ENCODE results near the gene CNOT6.

The CNOT6 gene

DNA sequence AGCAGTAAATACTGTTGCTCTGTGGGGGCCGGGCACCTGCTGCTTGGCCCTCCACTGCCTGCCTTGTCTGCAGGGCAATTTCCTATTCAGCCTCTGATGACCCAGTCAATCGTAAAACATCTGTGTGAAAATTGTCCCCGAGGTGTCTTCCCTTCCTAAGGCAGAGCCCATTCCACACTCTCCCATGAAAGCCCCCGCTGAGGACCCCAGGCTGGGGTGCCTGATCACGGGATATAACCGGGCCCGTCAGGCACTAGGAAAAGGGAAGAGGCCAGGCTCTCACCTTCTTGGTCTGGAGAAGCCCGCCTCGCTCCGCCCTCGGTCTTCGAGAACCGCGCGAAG is 124.3 kb downstream of the CNOT6 start:
- no peaks in the 10 kb centered on the region for H3K36me3 ChIP-seq (ENCODE audit: insufficient read depth, low read length)

DNA sequence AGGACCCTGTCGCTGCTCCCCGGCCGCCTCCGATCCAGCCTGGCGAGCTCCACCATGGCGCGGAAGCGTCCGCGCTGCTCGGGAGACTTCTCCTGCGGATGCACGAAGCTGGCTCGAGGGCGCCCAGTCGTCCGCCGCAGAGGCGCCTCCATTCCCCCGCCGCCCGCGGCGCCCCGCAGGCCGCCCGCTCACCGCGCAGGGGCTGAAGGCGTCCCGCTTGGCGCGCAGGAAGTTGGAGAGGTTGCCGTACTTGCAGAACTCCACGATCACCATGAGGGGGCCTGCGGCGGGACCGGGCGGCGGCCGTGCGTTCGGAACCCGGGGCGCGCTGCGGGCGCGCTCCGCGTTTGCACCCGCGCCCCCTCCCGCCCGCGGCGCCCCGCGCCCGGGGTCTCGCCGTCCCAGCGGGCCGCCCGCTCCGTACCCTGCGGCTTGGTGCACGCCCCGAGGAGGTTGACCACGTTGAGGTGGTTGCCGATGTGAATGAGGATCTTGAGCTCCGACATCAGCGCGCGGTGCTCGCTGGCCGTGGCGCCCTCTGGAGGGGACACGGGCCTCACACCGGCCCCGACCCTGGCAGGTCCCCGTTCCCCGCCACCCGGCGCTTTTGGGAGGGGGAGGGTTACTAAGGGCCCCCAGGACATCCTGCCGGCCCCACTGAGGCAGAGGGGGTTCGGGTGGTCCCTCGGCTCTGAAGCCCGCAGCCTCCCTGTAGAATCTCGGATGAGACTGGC is 124.8 kb downstream of the CNOT6 start:
- no peak overlapping the region for H3K27ac ChIP-seq (ENCODE audit: low read depth, low read length)
- H3K9me3 ChIP-seq (ENCODE audit: low read length), result no peaks in the 10 kb centered on the region
- H3K4me1 ChIP-seq (ENCODE audit: insufficient read depth, low read length), result no peaks in the 10 kb centered on the region
- no peak overlapping the region for H3K4me3 ChIP-seq (ENCODE audit: low read depth in 1 of 2, low read length in 2 of 2)
- no peak overlapping the region for H3K9ac ChIP-seq (ENCODE audit: low read length)
- no peaks in the 10 kb centered on the region for H3K36me3 ChIP-seq (ENCODE audit: insufficient read depth, low read length)
- peaks cover 0 to 7% of the 10 kb centered on the region in 2 donors for H3K27me3 ChIP-seq (ENCODE audit: control insufficient read depth in 1 of 2, insufficient read depth in 2 of 2, low read length in 2 of 2)

More for the DNA sequence above, 124.3 kb downstream of the CNOT6 start:
- no peak overlapping the region for H3K4me3 ChIP-seq (ENCODE audit: low read depth in 1 of 2, low read length in 2 of 2)
- H3K27ac ChIP-seq (ENCODE audit: low read depth, low read length), result no peak overlapping the region
- peaks cover 0 to 7% of the 10 kb centered on the region in 2 donors for H3K27me3 ChIP-seq (ENCODE audit: control insufficient read depth in 1 of 2, insufficient read depth in 2 of 2, low read length in 2 of 2)
- no peaks in the 10 kb centered on the region for H3K4me1 ChIP-seq (ENCODE audit: insufficient read depth, low read length)
- H3K9ac ChIP-seq (ENCODE audit: low read length), result no peak overlapping the region
- H3K9me3 ChIP-seq (ENCODE audit: low read length), result no peaks in the 10 kb centered on the region

- Histone ChIP-seq H3K9ac (ENCODE audit: low read length) (no peak overlapping the region), H3K4me3 (ENCODE audit: low read depth in 1 of 2, low read length in 2 of 2) (no peak overlapping the region), H3K4me1 (ENCODE audit: insufficient read depth, low read length) (no peaks in the 10 kb centered on the region), H3K36me3 (ENCODE audit: insufficient read depth, low read length) (no peaks in the 10 kb centered on the region), H3K9me3 (ENCODE audit: low read length) (no peaks in the 10 kb centered on the region), H3K27ac (ENCODE audit: low read depth, low read length) (no peak overlapping the region), H3K27me3 (ENCODE audit: control insufficient read depth in 1 of 2, insufficient read depth in 2 of 2, low read length in 2 of 2) (peaks cover 0 to 7% of the 10 kb centered on the region in 2 donors)
Observed at GRCh38 chr5:180619563-180619915, 125.4 kb downstream of the CNOT6 start.

DNA sequence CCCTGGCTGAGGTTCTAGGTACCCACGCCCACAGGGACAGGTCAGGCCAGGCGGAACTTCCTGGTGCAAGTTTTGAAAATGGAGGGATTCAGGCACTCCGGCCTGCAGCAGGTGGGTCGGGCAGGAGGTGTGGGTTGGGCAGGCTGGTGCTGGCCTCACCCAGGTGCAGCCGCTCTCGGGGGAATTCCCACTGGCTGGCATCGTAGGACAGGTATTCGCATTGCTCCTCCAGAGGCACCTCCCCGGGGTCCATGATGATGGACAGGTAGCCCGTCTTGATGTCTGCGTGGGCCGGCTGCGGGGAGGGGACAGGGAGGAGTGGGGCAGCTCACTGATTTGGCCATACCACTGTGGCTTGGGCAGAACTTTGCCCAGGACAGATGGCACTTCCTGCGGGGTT is 125.8 kb downstream of the CNOT6 start:
- H3K4me3 ChIP-seq (ENCODE audit: low read depth in 1 of 2, low read length in 2 of 2), result no peak overlapping the region
- no peaks in the 10 kb centered on the region for H3K4me1 ChIP-seq (ENCODE audit: insufficient read depth, low read length)
- H3K36me3 ChIP-seq (ENCODE audit: insufficient read depth, low read length), result no peaks in the 10 kb centered on the region
- no peak overlapping the region for H3K9ac ChIP-seq (ENCODE audit: low read length)
- H3K9me3 ChIP-seq (ENCODE audit: low read length), result no peaks in the 10 kb centered on the region
- H3K27ac ChIP-seq (ENCODE audit: low read depth, low read length), result no peak overlapping the region
- peaks cover 0 to 7% of the 10 kb centered on the region in 2 donors for H3K27me3 ChIP-seq (ENCODE audit: control insufficient read depth in 1 of 2, insufficient read depth in 2 of 2, low read length in 2 of 2)

DNA sequence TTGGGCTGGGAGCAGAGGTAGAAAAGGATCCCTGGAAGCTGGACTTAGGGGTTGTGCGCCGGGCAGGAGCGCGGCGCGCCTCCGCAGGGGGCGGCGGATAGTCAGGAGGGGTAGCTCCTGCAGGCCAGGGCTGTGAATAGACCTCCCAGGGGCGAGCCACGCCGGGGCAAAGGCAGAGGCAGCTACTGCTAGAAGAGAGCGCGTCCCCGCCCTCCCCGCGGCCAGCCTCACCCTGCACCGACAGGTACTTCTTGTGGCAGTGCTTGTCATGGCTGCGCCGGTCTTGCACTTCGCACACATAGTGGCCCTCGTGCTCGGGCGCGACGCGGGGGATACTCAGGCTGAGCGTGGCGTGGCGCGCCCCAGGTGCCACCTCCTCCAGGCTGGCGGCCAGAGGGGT is 127.1 kb downstream of the CNOT6 start:
- H3K9ac ChIP-seq (ENCODE audit: low read length), result no peak overlapping the region
- no peaks in the 10 kb centered on the region for H3K36me3 ChIP-seq (ENCODE audit: insufficient read depth, low read length)
- H3K9me3 ChIP-seq (ENCODE audit: low read length), result no peaks in the 10 kb centered on the region
- H3K4me3 ChIP-seq (ENCODE audit: low read depth in 1 of 2, low read length in 2 of 2), result no peak overlapping the region
- H3K27me3 ChIP-seq (ENCODE audit: control insufficient read depth in 1 of 2, insufficient read depth in 2 of 2, low read length in 2 of 2), result peaks cover 0 to 7% of the 10 kb centered on the region in 2 donors
- no peak overlapping the region for H3K27ac ChIP-seq (ENCODE audit: low read depth, low read length)
- no peaks in the 10 kb centered on the region for H3K4me1 ChIP-seq (ENCODE audit: insufficient read depth, low read length)

GRCh38 chr5:180622910-180623309 is 128.7 kb downstream of the CNOT6 start:
- H3K4me3 ChIP-seq (ENCODE audit: low read depth in 1 of 2, low read length in 2 of 2), result no peak overlapping the region
- H3K27ac ChIP-seq (ENCODE audit: low read depth, low read length), result no peak overlapping the region
- no peaks in the 10 kb centered on the region for H3K9me3 ChIP-seq (ENCODE audit: low read length)
- H3K4me1 ChIP-seq (ENCODE audit: insufficient read depth, low read length), result no peaks in the 10 kb centered on the region
- H3K9ac ChIP-seq (ENCODE audit: low read length), result no peak overlapping the region
- no peaks in the 10 kb centered on the region for H3K36me3 ChIP-seq (ENCODE audit: insufficient read depth, low read length)
- peaks cover 0 to 7% of the 10 kb centered on the region in 2 donors for H3K27me3 ChIP-seq (ENCODE audit: control insufficient read depth in 1 of 2, insufficient read depth in 2 of 2, low read length in 2 of 2)

GRCh38 chr5:180623411-180623834 is 129.2 kb downstream of the CNOT6 start:
- no peak overlapping the region for H3K4me3 ChIP-seq (ENCODE audit: low read depth in 1 of 2, low read length in 2 of 2)

DNA sequence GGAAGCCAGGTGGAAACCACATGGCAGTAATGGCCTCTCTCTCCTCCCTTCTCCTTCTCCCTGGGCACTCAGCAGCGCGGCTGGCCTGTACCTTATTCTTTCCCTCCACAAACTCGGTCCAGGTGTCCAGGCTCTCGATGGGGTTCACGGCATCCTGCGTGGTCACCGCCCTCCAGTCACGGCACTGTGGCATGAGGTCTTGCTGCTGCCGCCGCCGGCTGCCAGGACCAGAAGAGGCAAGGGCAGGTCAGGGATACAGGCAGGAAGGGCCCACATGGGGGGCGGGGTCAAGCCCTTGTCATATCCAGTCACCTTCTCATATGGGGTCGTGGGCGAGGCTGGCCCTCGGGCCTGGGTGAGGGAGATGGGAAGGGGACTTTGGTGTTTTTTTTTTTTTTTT is 129.7 kb downstream of the CNOT6 start:
- Histone ChIP-seq H3K9me3 (ENCODE audit: low read length) (no peaks in the 10 kb centered on the region), H3K4me1 (ENCODE audit: insufficient read depth, low read length) (no peaks in the 10 kb centered on the region), H3K36me3 (ENCODE audit: insufficient read depth, low read length) (no peaks in the 10 kb centered on the region), H3K27me3 (ENCODE audit: control insufficient read depth in 1 of 2, insufficient read depth in 2 of 2, low read length in 2 of 2) (peaks cover 0 to 7% of the 10 kb centered on the region in 2 donors), H3K4me3 (ENCODE audit: low read depth in 1 of 2, low read length in 2 of 2) (no peak overlapping the region), H3K27ac (ENCODE audit: low read depth, low read length) (no peak overlapping the region), H3K9ac (ENCODE audit: low read length) (no peak overlapping the region)

More at GRCh38 chr5:180623411-180623834, 129.2 kb downstream of the CNOT6 start:
- Histone ChIP-seq H3K9me3 (ENCODE audit: low read length) (no peaks in the 10 kb centered on the region), H3K27ac (ENCODE audit: low read depth, low read length) (no peak overlapping the region), H3K9ac (ENCODE audit: low read length) (no peak overlapping the region), H3K4me1 (ENCODE audit: insufficient read depth, low read length) (no peaks in the 10 kb centered on the region), H3K27me3 (ENCODE audit: control insufficient read depth in 1 of 2, insufficient read depth in 2 of 2, low read length in 2 of 2) (peaks cover 0 to 7% of the 10 kb centered on the region in 2 donors), H3K36me3 (ENCODE audit: insufficient read depth, low read length) (no peaks in the 10 kb centered on the region)

- H3K9ac ChIP-seq (ENCODE audit: low read length), result no peak overlapping the region
- H3K4me1 ChIP-seq (ENCODE audit: insufficient read depth, low read length), result no peaks in the 10 kb centered on the region
- peaks cover 0 to 3% of the 10 kb centered on the region in 2 donors for H3K27me3 ChIP-seq (ENCODE audit: control insufficient read depth in 1 of 2, insufficient read depth in 2 of 2, low read length in 2 of 2)
- H3K4me3 ChIP-seq (ENCODE audit: low read depth in 1 of 2, low read length in 2 of 2), result no peak overlapping the region
- no peaks in the 10 kb centered on the region for H3K36me3 ChIP-seq (ENCODE audit: insufficient read depth, low read length)
- H3K9me3 ChIP-seq (ENCODE audit: low read length), result no peaks in the 10 kb centered on the region
- no peak overlapping the region for H3K27ac ChIP-seq (ENCODE audit: low read depth, low read length)
Observed at GRCh38 chr5:180624587-180624986, 130.4 kb downstream of the CNOT6 start.

- Histone ChIP-seq H3K4me3 (ENCODE audit: low read depth in 1 of 2, low read length in 2 of 2) (no peak overlapping the region), H3K4me1 (ENCODE audit: insufficient read depth, low read length) (no peaks in the 10 kb centered on the region), H3K27me3 (ENCODE audit: control insufficient read depth in 1 of 2, insufficient read depth in 2 of 2, low read length in 2 of 2) (no peaks in the 10 kb centered on the region), H3K9ac (ENCODE audit: low read length) (no peak overlapping the region), H3K27ac (ENCODE audit: low read depth, low read length) (no peak overlapping the region), H3K9me3 (ENCODE audit: low read length) (no peaks in the 10 kb centered on the region), H3K36me3 (ENCODE audit: insufficient read depth, low read length) (no peaks in the 10 kb centered on the region)
Observed at GRCh38 chr5:180625125-180625790, 131.1 kb downstream of the CNOT6 start.

- Histone ChIP-seq H3K9ac (ENCODE audit: low read length) (no peak overlapping the region), H3K27ac (ENCODE audit: low read depth, low read length) (no peak overlapping the region), H3K4me3 (ENCODE audit: low read depth in 1 of 2, low read length in 2 of 2) (no peak overlapping the region)
Observed at GRCh38 chr5:180625791-180626660, 131.8 kb downstream of the CNOT6 start.

More at GRCh38 chr5:180625791-180626660, 131.8 kb downstream of the CNOT6 start:
- Histone ChIP-seq H3K4me1 (ENCODE audit: insufficient read depth, low read length) (no peaks in the 10 kb centered on the region), H3K9me3 (ENCODE audit: low read length) (no peaks in the 10 kb centered on the region), H3K27me3 (ENCODE audit: control insufficient read depth in 1 of 2, insufficient read depth in 2 of 2, low read length in 2 of 2) (no peaks in the 10 kb centered on the region), H3K36me3 (ENCODE audit: insufficient read depth, low read length) (no peaks in the 10 kb centered on the region)
